IMR-90 (cell line): Measurements from ENCODE around the gene SUN1. TPM values are rescaled to one million over a fixed set of nuclear protein-coding genes. Genes with fewer than 3 reads are reported as not detected.
A peak's percentile ranks its signal among the peaks of the same experiment; 100 is the strongest.

ENCODE experiments used
- ATAC-seq: fragments of 200-7000 bp; cut with Tn5 transposase; 2 replicates; pipeline ENCODE4 v1.9.1; 2020; ENCODE audit warnings: low read depth, mild to moderate bottlenecking, moderate library complexity
- BruUV-seq: library from RNA; stranded (reverse); fragments of 400-500 nt; replicated peaks from 2 replicates; lab custom pipeline; 2021; lab: Mats Ljungman, UMichigan
- CTCF ChIA-PET: fragments of 300-600 bp; formaldehyde crosslinking; extraction: SDS; loops from one replicate; lab custom pipeline; 2021; ENCODE audit warnings: antibody characterized with exemption; lab: Yijun Ruan, JAX
- POLR2A ChIA-PET: fragments of 300-600 bp; sonication (Branson Sonifier 250); formaldehyde crosslinking; loops from one replicate; lab custom pipeline; 2022; ENCODE audit warnings: antibody characterized with exemption; ENCODE audit not compliant: unreplicated experiment; lab: Charles Lee
- DNase-seq: peaks from one replicate; pipeline ENCODE4 v3.0.0; 2013
- H2AFZ ChIP-seq: replicated peaks from 2 replicates; pipeline ENCODE3; 2013; ENCODE audit warnings: low read length, mild to moderate bottlenecking; ENCODE audit not compliant: poor library complexity
- H2AK5ac ChIP-seq: 2 replicates; pipeline ENCODE4 v1.6.1; 2013; ENCODE audit warnings: low read depth, low read length, inconsistent platforms
- H2AK9ac ChIP-seq: replicated peaks from 2 replicates; pipeline ENCODE3; 2013; ENCODE audit warnings: mild to moderate bottlenecking, low read depth, low read length, moderate library complexity; ENCODE audit not compliant: poor library complexity
- H2BK120ac ChIP-seq: 2 replicates; pipeline ENCODE4 v1.6.1; 2013; ENCODE audit warnings: low read depth, low read length, inconsistent platforms
- H2BK15ac ChIP-seq: 3 replicates; pipeline ENCODE4 v1.6.1; 2013; ENCODE audit warnings: low read depth, low read length, inconsistent platforms
- H2BK20ac ChIP-seq: 2 replicates; pipeline ENCODE4 v1.6.1; 2013; ENCODE audit warnings: low read depth, mild to moderate bottlenecking, inconsistent platforms, low read length, moderate library complexity
- H2BK5ac ChIP-seq: 2 replicates; pipeline ENCODE4 v1.6.1; 2013; ENCODE audit warnings: mild to moderate bottlenecking, low read depth, low read length, inconsistent platforms; ENCODE audit not compliant: poor library complexity, severe bottlenecking
- H3K14ac ChIP-seq: replicated peaks from 2 replicates; pipeline ENCODE4 v1.6.1; 2013; ENCODE audit warnings: low read depth, low read length, inconsistent platforms
- H3K18ac ChIP-seq: 2 replicates; pipeline ENCODE4 v1.6.1; 2013; ENCODE audit warnings: low read depth, low read length, control low read depth
- H3K23ac ChIP-seq: 2 replicates; pipeline ENCODE4 v1.6.1; 2013; ENCODE audit warnings: low read depth, low read length, inconsistent platforms
- H3K27ac ChIP-seq: 2 replicates; pipeline ENCODE4 v1.5.1; 2013; ENCODE audit warnings: mild to moderate bottlenecking, control low read depth, low read length; ENCODE audit not compliant: insufficient read depth
- H3K27me3 ChIP-seq: 2 replicates; pipeline ENCODE4 v1.6.1; 2013; ENCODE audit warnings: low read length; ENCODE audit not compliant: control insufficient read depth, insufficient read depth
- H3K36me3 ChIP-seq: 2 replicates; pipeline ENCODE4 v1.6.1; 2013; ENCODE audit warnings: low read length, mixed read lengths; ENCODE audit not compliant: control insufficient read depth, insufficient read depth
- H3K4ac ChIP-seq: 2 replicates; pipeline ENCODE4 v1.6.1; 2013; ENCODE audit warnings: low read depth, low read length, inconsistent platforms
- H3K4me1 ChIP-seq: 2 replicates; pipeline ENCODE4 v1.6.1; 2013; ENCODE audit warnings: low read length, mixed read lengths; ENCODE audit not compliant: control insufficient read depth, insufficient read depth
- H3K4me2 ChIP-seq: 2 replicates; pipeline ENCODE4 v1.6.1; 2013; ENCODE audit warnings: low read depth, mild to moderate bottlenecking, control low read depth, low read length, moderate library complexity
- H3K4me3 ChIP-seq: 2 replicates; pipeline ENCODE4 v1.5.1; 2013; ENCODE audit warnings: low read depth, mild to moderate bottlenecking, control low read depth, low read length, moderate library complexity; ENCODE audit not compliant: insufficient read depth
- H3K56ac ChIP-seq: 2 replicates; pipeline ENCODE4 v1.6.1; 2013; ENCODE audit warnings: low read length, inconsistent platforms; ENCODE audit not compliant: insufficient read depth; ENCODE audit errors: extremely low read depth
- H3K79me1 ChIP-seq, 2 experiments: 2 replicates each; pipeline ENCODE4 v1.6.1; 2013; ENCODE audit warnings: low read length in 2 of 2, inconsistent platforms in 1 of 2, low read depth in 1 of 2
- H3K9ac ChIP-seq: 2 replicates; pipeline ENCODE4 v1.6.1; 2013; ENCODE audit warnings: low read depth, low read length, control low read depth
- H3K9me1 ChIP-seq: 2 replicates; pipeline ENCODE4 v1.6.1; 2013; ENCODE audit warnings: low read length, inconsistent platforms; ENCODE audit not compliant: insufficient read depth
- H3K9me3 ChIP-seq: 2 replicates; pipeline ENCODE4 v1.6.1; 2013; ENCODE audit warnings: low read length; ENCODE audit not compliant: control insufficient read depth, insufficient read depth
- H4K20me1 ChIP-seq: 2 replicates; pipeline ENCODE4 v1.6.1; 2013; ENCODE audit warnings: low read length, inconsistent platforms; ENCODE audit not compliant: insufficient read depth
- H4K5ac ChIP-seq: 2 replicates; pipeline ENCODE4 v1.6.1; 2013; ENCODE audit warnings: mild to moderate bottlenecking, low read depth, low read length, control low read depth
- H4K8ac ChIP-seq, 2 experiments: 2 replicates each; pipeline ENCODE4 v1.6.1; 2013; ENCODE audit warnings: low read depth in 2 of 2, low read length in 2 of 2, control low read depth in 1 of 2, inconsistent platforms in 1 of 2
- H4K91ac ChIP-seq: 2 replicates; pipeline ENCODE4 v1.6.1; 2013; ENCODE audit warnings: low read depth, low read length, inconsistent platforms; ENCODE audit not compliant: insufficient read depth
- ELK1 ChIP-seq: fragments of 150-350 bp; IDR thresholded peaks from 2 replicates; pipeline ENCODE4 v1.6.1; 2016; ENCODE audit warnings: low read depth, mild to moderate bottlenecking, low read length, moderate library complexity, borderline replicate concordance
- MXI1 ChIP-seq: IDR thresholded peaks from 2 replicates; pipeline ENCODE4 v1.6.1; 2012; ENCODE audit warnings: low read depth, mild to moderate bottlenecking, low read length, moderate library complexity, borderline replicate concordance
- WGBS, 2 experiments: methylation state at CpG; one replicate each; pipeline versions ENCODE4 v1.1.5 to v1.1.7; 2013; ENCODE audit warnings: missing lambda C conversion rate in 2 of 2; ENCODE audit not compliant: insufficient read length in 1 of 2; ENCODE audit errors: extremely low coverage in 2 of 2; 5-methylcytosine and 5-hydroxymethylcytosine counted together
- dilution Hi-C: fragments of 300-500 bp; cut with HindIII; formaldehyde crosslinking; loops from one replicate; pipeline ENCODE4 v1.14.3; 2018; ENCODE audit warnings: low sequenced_read_pairs; ENCODE audit not compliant: unreplicated experiment
- in situ Hi-C: fragments of 300-500 bp; cut with MboI; formaldehyde crosslinking; loops from 3 replicates; pipeline ENCODE4 v1.14.3; 2019; ENCODE audit warnings: low sequenced_read_pairs, inconsistent platforms, mixed read lengths
- intact Hi-C: fragments of 100-400 bp; cut with micrococcal nuclease; formaldehyde crosslinking; loops from 2 replicates; pipeline ENCODE4 v1.10.0; 2022
- polyA plus RNA-seq, 3 experiments: library from polyadenylated mRNA; depleted of rRNA; stranded (reverse); fragments of >200 nt; gene quantifications; 2 replicates each; pipeline ENCODE4 v1.2.3, GENCODE V29; 2012; ENCODE audit warnings: low replicate concordance in 1 of 3
- total RNA-seq: library from RNA; depleted of rRNA; stranded (reverse); fragments of >200 nt; gene quantifications from 2 replicates; pipeline ENCODE4 v1.2.3, GENCODE V29; 2012

The SUN1 gene
- total and polyA plus RNA-seq, 2 of the 4 experiments (the other 2 are of a cell fraction), result 113 to 239 TPM

GRCh38 chr7:816751-817671 lies 15.3 kb upstream of the SUN1 start:
- no peak overlapping the region for H4K8ac ChIP-seq
- H3K4ac ChIP-seq, result peak overlapping the region; percentile 56; the same call in 1 of the 2 replicates
- DNase-seq (no peak), ATAC-seq (peak; percentile 22)
- peak overlapping the region; percentile 57 for H3K14ac ChIP-seq
- no peak overlapping the region for H4K5ac ChIP-seq
- H4K20me1 ChIP-seq, result peaks cover 34% of the 10 kb centered on the region
- peak overlapping the region; percentile 79 for H3K9ac ChIP-seq
- H3K56ac ChIP-seq, result no peak overlapping the region
- peak overlapping the region; percentile 89 for H3K4me3 ChIP-seq
- H4K91ac ChIP-seq, result no peak overlapping the region
- H3K4me1 ChIP-seq, result peaks cover 22% of the 10 kb centered on the region
- H2BK15ac ChIP-seq, result no peak overlapping the region
- H2AK9ac ChIP-seq, result peak overlapping the region; percentile 86
- H3K4me2 ChIP-seq, result peak overlapping the region; percentile 96
- peaks cover 8% of the 10 kb centered on the region for H3K9me1 ChIP-seq
- H3K9me3 ChIP-seq, result no peaks in the 10 kb centered on the region
- H2BK20ac ChIP-seq, result no peak overlapping the region
- H3K27ac ChIP-seq, result peak overlapping the region; percentile 60; the same call in 1 of the 2 replicates
- peak overlapping the region; percentile 86 for H3K23ac ChIP-seq
- H2AFZ ChIP-seq, result peak overlapping the region; percentile 67
- H2BK5ac ChIP-seq, result peak overlapping the region; percentile 28
- intact Hi-C loops (no loop called here), in situ Hi-C loops (no loop called here), dilution Hi-C loops (no loop called here)
- peaks cover 2 to 39% of the 10 kb centered on the region in 2 experiments; a peak in 2 of 4 replicates for H3K79me1 ChIP-seq
- peak overlapping the region; percentile 30; the same call in 1 of the 2 replicates for H2BK120ac ChIP-seq
- 1% methylated on average over 31 of the region's 88 CpGs; no CpG with 5 or more reads in 1 of the 2 experiments for WGBS, 2 experiments
- no peak for TF ChIP-seq ELK1
- TF ChIP-seq MXI1, result peak; percentile 16; the same call in 1 of the 2 replicates
- no peak overlapping the region for H3K18ac ChIP-seq
- ChIA-PET CTCF (no interaction called here), POLR2A (no interaction called here)
- no TSS peak for BruUV-seq
- no peaks in the 10 kb centered on the region for H3K27me3 ChIP-seq
- H3K36me3 ChIP-seq, result no peaks in the 10 kb centered on the region
- H2AK5ac ChIP-seq, result peak overlapping the region; percentile 27; the same call in 1 of the 2 replicates
